NCI-H146 treated with DMSO at 0.1 percent for 48 hours (cell line): Measurements from ENCODE around the gene SPINK5.
"Not testable (repeated sequence)": the region's sequence is repeated elsewhere in the genome, so short reads cannot be mapped to it uniquely, and the experiment has no call there.

Source experiments
- DNase-seq: peaks from one replicate; lab custom pipeline; 2025; ENCODE audit not compliant: unreplicated experiment; lab: John Stamatoyannopoulos, UW

SPINK5 gene

GRCh38 chr5:148063861-148064260, at the start of gene SPINK5:
SPINK5 (plus strand) TSS chr5:148063980; CDS start chr5:148064045, 65 bp downstream.
- no peak for DNase-seq

GRCh38 chr5:148014276-148014675, 49.5 kb upstream of the SPINK5 start:
- DNase-seq = no peak

DNA sequence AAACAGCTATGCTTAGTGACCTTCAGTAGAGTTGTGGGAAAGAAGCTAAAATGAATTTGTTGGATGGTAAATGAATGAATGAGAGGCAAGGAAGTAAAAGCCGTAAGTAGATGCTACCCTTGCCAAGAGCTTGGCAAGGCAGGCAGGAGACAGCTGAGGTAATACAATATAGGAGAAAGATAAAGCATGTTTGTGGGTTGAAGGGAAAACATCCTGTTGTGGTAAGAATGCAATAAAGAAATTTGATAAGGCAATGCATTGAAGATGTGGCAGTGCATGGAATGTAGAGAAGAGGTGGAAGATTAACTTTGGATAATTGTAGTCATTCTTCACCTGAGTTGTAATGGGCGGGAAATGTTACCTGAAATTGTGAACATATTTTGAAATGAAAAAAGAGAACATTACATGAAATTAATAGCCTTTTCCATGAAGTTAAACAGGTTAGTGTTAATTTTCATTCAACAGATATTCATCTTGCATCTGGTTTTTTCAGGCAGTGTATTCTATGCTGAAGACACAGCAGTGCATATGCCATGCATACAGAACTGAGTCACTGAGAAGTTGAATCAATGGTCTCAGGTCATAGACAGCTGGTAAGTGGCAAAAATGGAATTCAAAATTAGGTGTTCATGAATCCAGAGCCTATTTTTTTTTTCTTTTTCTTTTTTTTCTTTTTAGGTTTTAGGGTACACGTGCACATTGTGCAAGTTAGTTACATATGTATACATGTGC, 43.4 kb upstream of the SPINK5 start:
- no peak for DNase-seq

GRCh38 chr5:148027505-148027904, 36.3 kb upstream of the SPINK5 start:
- no peak for DNase-seq

DNA sequence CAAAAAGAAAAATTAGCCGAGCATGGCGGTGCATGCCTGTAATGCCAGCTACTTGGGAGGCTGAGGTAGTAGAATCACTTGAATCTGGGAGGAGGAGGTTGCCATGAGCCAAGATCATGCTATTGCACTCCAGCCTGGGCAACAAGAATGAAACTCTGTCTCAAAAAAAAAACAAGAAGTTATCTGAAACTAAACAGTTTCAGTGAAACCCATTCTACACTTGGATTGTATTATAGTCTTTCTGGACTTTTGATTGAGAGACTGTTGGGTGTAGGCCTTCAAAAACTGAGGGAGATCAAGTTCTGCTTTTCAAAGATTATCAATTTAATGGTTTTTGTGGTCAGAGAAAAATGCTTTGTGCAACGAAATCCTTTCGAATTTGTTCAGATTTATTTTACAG, 34.6 kb upstream of the SPINK5 start:
- DNase-seq = no peak

DNA sequence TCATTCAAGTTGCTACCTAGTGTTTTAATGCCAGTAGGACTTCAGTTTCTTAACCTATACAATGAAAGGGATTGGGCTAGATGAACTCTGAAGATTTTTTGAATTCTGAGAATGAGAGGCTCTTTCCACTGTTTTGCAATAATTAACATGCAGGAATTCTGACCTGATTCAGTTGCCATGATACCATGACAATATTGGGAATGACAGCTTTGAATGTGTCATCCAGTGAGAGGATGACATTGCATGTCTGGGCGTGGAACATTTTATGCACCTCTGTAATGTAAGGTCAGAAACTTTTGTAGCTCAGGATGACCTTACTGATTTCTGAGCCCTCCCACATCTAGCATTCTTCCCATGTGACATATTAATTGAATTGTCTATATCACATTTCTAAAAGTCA, 30.6 kb upstream of the SPINK5 start:
- no peak for DNase-seq

DNA sequence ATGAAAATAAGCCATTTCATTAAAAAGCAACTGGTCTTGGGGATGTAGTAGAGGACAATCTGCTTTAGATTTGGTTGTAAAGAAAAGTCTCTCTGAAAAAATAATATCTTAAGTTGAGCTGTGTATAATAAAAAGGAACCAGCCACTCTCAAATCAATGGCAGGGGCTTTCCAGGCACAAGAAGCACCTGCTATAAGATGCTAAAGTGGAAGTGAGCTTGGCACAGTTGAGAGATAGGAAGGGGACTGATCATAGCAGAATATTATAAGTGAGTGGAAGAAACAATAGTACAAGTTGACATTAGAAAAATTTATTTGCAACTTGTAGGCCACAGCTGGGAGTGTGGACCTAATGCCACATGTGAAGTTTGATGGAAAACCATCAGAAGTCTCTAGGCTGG, 28.1 kb upstream of the SPINK5 start:
- DNase-seq = no peak

- no peak for DNase-seq
Measured at GRCh38 chr5:148042881-148043280, 20.9 kb upstream of the SPINK5 start.

- DNase-seq = no peak
Measured at GRCh38 chr5:148043705-148044104, 20.1 kb upstream of the SPINK5 start.

DNA sequence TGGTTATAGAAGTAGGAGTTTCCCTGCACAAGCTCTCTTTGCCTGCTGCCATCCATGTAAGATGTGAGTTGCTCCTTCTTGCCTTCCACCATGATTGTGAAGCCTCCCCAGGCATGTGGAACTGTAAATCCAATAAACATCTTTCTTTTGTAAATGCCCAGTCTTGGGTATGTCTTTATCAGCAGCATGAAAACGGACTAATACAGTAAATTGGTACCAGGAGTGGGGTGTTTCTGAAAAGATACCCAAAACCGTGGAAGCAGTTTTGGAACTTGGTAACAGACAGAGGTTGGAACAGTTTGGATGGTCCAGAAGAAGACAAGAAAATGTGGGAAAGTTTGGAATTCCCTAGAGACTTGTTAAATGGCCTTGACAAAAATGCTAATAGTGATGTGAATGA, 8.6 kb upstream of the SPINK5 start:
- not testable (repeated sequence) for DNase-seq

GRCh38 chr5:148060309-148060708, 3.5 kb upstream of the SPINK5 start:
- no peak for DNase-seq

DNA sequence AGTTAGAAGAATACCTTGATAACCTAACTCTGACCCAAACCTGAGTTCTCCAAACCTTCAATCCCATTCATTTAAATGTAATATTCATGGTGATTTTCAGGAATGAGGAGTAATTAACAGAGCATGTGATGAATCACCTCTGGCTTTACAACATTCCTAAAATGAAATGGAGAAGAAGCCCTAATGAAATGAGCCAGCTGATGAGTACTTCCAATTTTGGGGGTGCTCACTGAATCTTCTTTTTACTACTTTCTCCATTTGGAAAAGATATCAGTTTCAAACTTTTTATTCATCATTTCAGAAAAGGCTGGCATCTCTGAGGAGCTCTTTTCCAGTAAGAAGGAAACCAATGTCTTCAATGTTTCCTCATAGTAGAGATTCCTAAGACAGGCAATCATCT, 2.9 kb upstream of the SPINK5 start:
- no peak for DNase-seq

- DNase-seq = no peak
Measured at GRCh38 chr5:148070621-148071020, 6.8 kb downstream of the SPINK5 start.

DNA sequence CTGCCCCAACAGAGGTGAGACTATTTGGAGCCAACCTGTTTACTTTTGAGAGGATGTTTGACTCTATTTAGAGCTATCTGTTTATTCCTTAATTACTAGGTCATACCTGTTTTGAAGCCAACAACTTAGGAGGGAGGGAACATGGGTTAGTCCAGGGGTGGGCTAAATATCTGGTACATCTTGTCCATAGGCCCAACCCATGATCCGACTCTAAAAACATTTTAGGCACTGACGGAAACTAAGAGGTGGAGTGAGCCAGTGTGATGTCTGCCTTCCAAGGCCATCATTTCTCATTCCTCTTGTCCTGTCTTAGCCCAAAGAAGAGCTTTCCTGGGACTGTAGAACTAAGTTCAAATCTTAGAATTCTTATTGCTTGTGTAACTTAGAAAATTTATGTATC, 8.4 kb downstream of the SPINK5 start:
- no peak for DNase-seq

- DNase-seq = no peak
Measured at GRCh38 chr5:148075529-148075928, 11.7 kb downstream of the SPINK5 start.

GRCh38 chr5:148083203-148083602, 19.4 kb downstream of the SPINK5 start:
- DNase-seq = no peak

GRCh38 chr5:148084269-148084668, 20.5 kb downstream of the SPINK5 start:
- no peak for DNase-seq

GRCh38 chr5:148085310-148085709, 21.5 kb downstream of the SPINK5 start:
- DNase-seq = no peak

- DNase-seq = no peak
Measured at GRCh38 chr5:148085977-148086705, 22.4 kb downstream of the SPINK5 start.

GRCh38 chr5:148090146-148090772, 26.5 kb downstream of the SPINK5 start:
- DNase-seq = no peak

DNA sequence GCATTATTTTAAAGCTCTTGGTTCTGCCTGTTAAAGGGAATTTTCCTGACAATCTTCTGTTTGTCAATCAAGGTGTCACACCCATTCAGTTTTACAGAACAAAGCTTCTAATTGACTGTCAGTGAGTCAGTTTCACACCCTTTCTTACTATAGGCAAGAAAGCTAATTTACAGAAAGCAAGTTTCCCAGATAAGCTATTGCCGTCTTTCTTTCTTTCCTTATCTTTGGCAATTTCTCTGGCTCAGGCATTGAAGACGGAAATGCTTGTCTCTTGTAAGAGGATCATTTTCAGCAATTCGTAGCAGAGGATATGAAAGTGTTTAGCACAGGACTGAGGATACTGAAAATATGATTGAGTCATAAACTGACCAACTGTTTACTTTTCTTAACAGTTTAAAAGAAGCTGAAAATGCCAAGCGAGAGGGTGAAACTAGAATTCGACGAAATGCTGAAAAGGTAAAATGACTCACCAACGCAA, 27.0 kb downstream of the SPINK5 start:
- DNase-seq = no peak
